Testis (tissue), 2 donors: ENCODE measurements around the gene IRX4.

Source experiments
- CTCF ChIP-seq, 3 experiments: fragments of 450-650 bp in 2 of 3; fragments of 200-600 bp in 1 of 3; sonication (generic) in 1 of 3; IDR thresholded peaks; one replicate each; pipeline ENCODE4 v1.5.1; 2016 to 2019; ENCODE audit warnings: antibody characterized with exemption in 3 of 3, mild to moderate bottlenecking in 2 of 3, moderate library complexity in 1 of 3
- POLR2A ChIP-seq: fragments of 450-650 bp; IDR thresholded peaks from one replicate; pipeline ENCODE4 v1.6.1; 2017; ENCODE audit warnings: antibody characterized with exemption, mild to moderate bottlenecking, moderate library complexity

GRCh38 chr5:1881731-1882336 lies 891 bp downstream of the IRX4 start:
- TF ChIP-seq POLR2A (no peak), CTCF (IDR thresholded peaks at IDR 0.05) (no peak)
